Neural cell (in vitro differentiated cells): Measurements from ENCODE around the gene PIK3R4.

ENCODE experiments used
- CTCF ChIP-seq: fragments of 450-650 bp; IDR thresholded peaks from 2 replicates; pipeline ENCODE4 v1.5.1; 2014; ENCODE audit warnings: antibody characterized with exemption, mild to moderate bottlenecking, moderate library complexity; ENCODE audit not compliant: poor library complexity, severe bottlenecking
- EP300 ChIP-seq: fragments of 450-650 bp; conservative IDR thresholded peaks from 2 replicates; pipeline ENCODE4 v1.6.1; 2014; ENCODE audit warnings: antibody characterized with exemption, mild to moderate bottlenecking, moderate library complexity; ENCODE audit not compliant: poor library complexity, severe bottlenecking
- EZH2 ChIP-seq: fragments of 200-600, 300-800 bp; shearing (Covaris generic), sonication (generic); IDR thresholded peaks from 2 replicates; pipeline ENCODE4 v1.6.1; 2014; ENCODE audit warnings: antibody characterized with exemption, low read length, borderline replicate concordance, mild to moderate bottlenecking; ENCODE audit not compliant: insufficient read depth, poor library complexity, severe bottlenecking
- MXI1 ChIP-seq: fragments of 450-650 bp; conservative IDR thresholded peaks from 2 replicates; pipeline ENCODE4 v1.6.1; 2014; ENCODE audit warnings: antibody characterized with exemption, mild to moderate bottlenecking; ENCODE audit not compliant: poor library complexity, severe bottlenecking
- POLR2AphosphoS5 ChIP-seq: IDR thresholded peaks from 2 replicates; pipeline ENCODE4 v1.6.1; 2012
- RAD21 ChIP-seq: fragments of 450-650 bp; conservative IDR thresholded peaks from 2 replicates; pipeline ENCODE4 v1.6.1; 2014; ENCODE audit warnings: antibody characterized with exemption, mild to moderate bottlenecking, moderate library complexity
- REST ChIP-seq: IDR thresholded peaks from 2 replicates; pipeline ENCODE4 v1.6.1; 2012; ENCODE audit warnings: borderline replicate concordance
- SMC3 ChIP-seq: fragments of 450-650 bp; conservative IDR thresholded peaks from 2 replicates; pipeline ENCODE4 v1.6.1; 2014; ENCODE audit warnings: antibody characterized with exemption, mild to moderate bottlenecking, moderate library complexity; ENCODE audit not compliant: poor library complexity
- TAF1 ChIP-seq: IDR thresholded peaks from 2 replicates; pipeline ENCODE4 v1.6.1; 2012; ENCODE audit warnings: low read depth

- no peak for TF ChIP-seq CTCF
- TF ChIP-seq EP300, result no peak
- no peak for TF ChIP-seq TAF1
- no peak for TF ChIP-seq EZH2
- TF ChIP-seq POLR2AphosphoS5, result no peak
- TF ChIP-seq SMC3, result no peak
- TF ChIP-seq RAD21, result no peak
- no peak for TF ChIP-seq MXI1
- no peak for TF ChIP-seq REST
Observed at GRCh38 chr3:130779486-130779885, 32.9 kb upstream of the PIK3R4 start.
